PC-3 (cell line): ENCODE measurements around the gene IFI27L2. TPM values are rescaled to one million over a fixed set of nuclear protein-coding genes. Genes with fewer than 3 reads are reported as not detected.

ENCODE experiments used
- ATAC-seq: fragments of 200-7000 bp; cut with Tn5 transposase; 2 replicates; pipeline ENCODE4 v1.9.1; 2020; ENCODE audit warnings: mild to moderate bottlenecking, moderate library complexity
- BruUV-seq: library from RNA; stranded (reverse); fragments of 400-500 nt; replicated peaks from 2 replicates; lab custom pipeline; 2021; lab: Mats Ljungman, UMichigan
- CTCF ChIA-PET: fragments of 300-600 bp; sonication (Branson Sonifier 250); formaldehyde crosslinking; loops from one replicate; lab custom pipeline; 2022; ENCODE audit warnings: antibody characterized with exemption; lab: Charles Lee
- POLR2A ChIA-PET: fragments of 300-600 bp; sonication (Branson Sonifier 250); formaldehyde crosslinking; loops from one replicate; lab custom pipeline; 2022; ENCODE audit warnings: antibody characterized with exemption; ENCODE audit not compliant: unreplicated experiment; lab: Charles Lee
- DNase-seq: peaks from one replicate; pipeline ENCODE4 v3.0.0-alpha.2; 2015
- H2AFZ ChIP-seq: fragments of 300-600 bp; sonication (generic); 2 replicates; pipeline ENCODE4 v1.6.0; 2016; ENCODE audit warnings: antibody characterized with exemption, low read length
- H3F3A ChIP-seq: fragments of 300-600 bp; sonication (generic); one replicate; pipeline ENCODE4 v1.6.0; 2017; ENCODE audit warnings: antibody characterized with exemption, low read length, control low read depth, mild to moderate bottlenecking; ENCODE audit not compliant: unreplicated experiment
- H3K27ac ChIP-seq: fragments of 300-600 bp; sonication (generic); 2 replicates; pipeline ENCODE4 v1.5.1; 2016; ENCODE audit warnings: mild to moderate bottlenecking, low read length
- H3K27me3 ChIP-seq: fragments of 300-600 bp; sonication (generic); 2 replicates; pipeline ENCODE4 v1.6.1; 2016; ENCODE audit warnings: low read length, mixed read lengths
- H3K36me3 ChIP-seq: fragments of 300-600 bp; sonication (generic); 2 replicates; pipeline ENCODE4 v1.6.1; 2016; ENCODE audit warnings: low read depth, mixed run types, low read length, mixed read lengths
- H3K4me1 ChIP-seq: fragments of 300-600 bp; sonication (generic); 2 replicates; pipeline ENCODE4 v1.5.1; 2016; ENCODE audit warnings: low read length; ENCODE audit not compliant: insufficient read depth
- H3K4me2 ChIP-seq: fragments of 300-600 bp; sonication (generic); 2 replicates; pipeline ENCODE4 v1.6.0; 2016; ENCODE audit warnings: low read length
- H3K4me3 ChIP-seq: fragments of 300-600 bp; sonication (generic); 2 replicates; pipeline ENCODE4 v1.5.1; 2016; ENCODE audit warnings: mild to moderate bottlenecking, low read length, mixed read lengths
- H3K79me2 ChIP-seq: fragments of 300-600 bp; sonication (generic); 2 replicates; pipeline ENCODE4 v1.6.1; 2017; ENCODE audit warnings: low read length, mixed read lengths
- H3K9ac ChIP-seq: fragments of 300-600 bp; sonication (generic); 2 replicates; pipeline ENCODE4 v1.6.0; 2016; ENCODE audit warnings: mild to moderate bottlenecking, low read length
- H3K9me2 ChIP-seq: fragments of 300-600 bp; sonication (generic); replicated peaks from 2 replicates; pipeline ENCODE4 v1.6.1; 2016; ENCODE audit warnings: mixed run types, low read length, mixed read lengths
- H3K9me3 ChIP-seq: fragments of 300-600 bp; sonication (generic); 2 replicates; pipeline ENCODE4 v1.6.1; 2016; ENCODE audit warnings: low read length, mixed read lengths
- H4K20me1 ChIP-seq: fragments of 300-600 bp; sonication (generic); 2 replicates; pipeline ENCODE4 v1.6.1; 2016; ENCODE audit warnings: low read length, mixed read lengths
- CTCF ChIP-seq: fragments of 300-600 bp; sonication (generic); conservative IDR thresholded peaks from 2 replicates; pipeline ENCODE4 v1.5.1; 2017; ENCODE audit warnings: antibody characterized with exemption, low read depth, mild to moderate bottlenecking, low read length
- EZH2 ChIP-seq: fragments of 300-600 bp; sonication (generic); IDR thresholded peaks from one replicate; pipeline ENCODE4 v1.6.1; 2017; ENCODE audit warnings: antibody characterized with exemption, mild to moderate bottlenecking, low read length; ENCODE audit not compliant: unreplicated experiment
- EZH2phosphoT487 ChIP-seq: fragments of 300-600 bp; sonication (generic); IDR thresholded peaks from 2 replicates; pipeline ENCODE4 v1.6.1; 2018; ENCODE audit warnings: mild to moderate bottlenecking, antibody characterized with exemption, low read length, borderline replicate concordance
- intact Hi-C: fragments of 100-400 bp; cut with micrococcal nuclease; formaldehyde crosslinking; loops from 2 replicates; pipeline ENCODE4 v1.9.0; 2023
- total RNA-seq: library from RNA; depleted of rRNA; stranded (reverse); fragments of >200 nt; gene quantifications from 2 replicates; pipeline ENCODE4 v1.2.3, GENCODE V29; 2014

The IFI27L2 gene
- total RNA-seq, 1 experiment from 2014 or later = 42.7 TPM

DNA sequence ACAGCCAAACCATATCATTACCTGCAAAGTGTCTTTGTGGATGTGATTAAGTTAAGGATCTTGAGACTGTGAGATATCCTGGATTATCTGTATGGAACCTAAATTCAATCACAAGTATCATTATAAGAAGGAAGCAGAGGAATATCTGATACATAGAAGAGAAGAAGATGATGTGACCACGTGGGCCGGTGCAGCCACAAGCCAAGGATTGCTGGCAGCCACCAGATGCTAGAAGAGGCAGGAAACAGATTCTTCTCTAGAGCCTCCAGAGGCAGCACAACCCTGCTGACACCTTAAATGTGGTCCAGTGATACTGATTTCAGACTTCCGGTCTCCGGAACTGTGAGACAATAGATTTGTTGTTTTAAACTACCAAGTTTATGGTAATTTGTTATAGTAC, 6.1 kb upstream of the IFI27L2 start:
- CTCF ChIA-PET = no interaction called here
- POLR2A ChIA-PET = no interaction called here
- BruUV-seq = no TSS peak

GRCh38 chr14:94132285-94132887, 3.0 kb upstream of the IFI27L2 start:
- Histone ChIP-seq H3K4me1 (peaks cover 9% of the 10 kb centered on the region; the same call in 1 of the 2 replicates), H3K4me2 (no peak overlapping the region), H3K9ac (no peak overlapping the region), H3K27me3 (no peaks in the 10 kb centered on the region), H3K9me3 (no peaks in the 10 kb centered on the region), H3K79me2 (no peaks in the 10 kb centered on the region), H2AFZ (no peak overlapping the region), H3F3A (no peaks in the 10 kb centered on the region), H3K36me3 (no peaks in the 10 kb centered on the region), H3K27ac (no peak overlapping the region), H4K20me1 (no peaks in the 10 kb centered on the region), H3K9me2 (no peaks in the 10 kb centered on the region), H3K4me3 (no peak overlapping the region)
- ATAC-seq (no peak), DNase-seq (peak; percentile 78)
- ChIA-PET POLR2A (interaction anchor here (0.6 kb wide), 2 partner anchors 63 to 231 kb away, joined by 3 to 4 read pairs; no protein-coding TSS in a partner anchor), CTCF (interaction anchor here (0.7 to 1.3 kb wide), 5 partner anchors 10 to 192 kb away, joined by 3 to 8 read pairs (median 4); no protein-coding TSS in a partner anchor)
- no peak for TF ChIP-seq EZH2
- TF ChIP-seq EZH2phosphoT487 = no peak
- peak; percentile 84 for TF ChIP-seq CTCF
- no TSS peak for BruUV-seq
- intact Hi-C loops = no loop called here

More for the DNA sequence above, 6.1 kb upstream of the IFI27L2 start:
- no peak overlapping the region for H3K9ac ChIP-seq
- 0 out of 2 replicates have a peak, but pooled peaks cover 4% of the 10 kb centered on the region for H3K27me3 ChIP-seq
- no peak overlapping the region for H3K4me2 ChIP-seq
- intact Hi-C loops = no loop called here
- peaks cover under 1% of the 10 kb centered on the region; the same call in 1 of the 2 replicates for H3K4me1 ChIP-seq
- no peak for DNase-seq
- H3F3A ChIP-seq = no peaks in the 10 kb centered on the region
- no peaks in the 10 kb centered on the region for H3K36me3 ChIP-seq
- ATAC-seq = no peak
- no peak for TF ChIP-seq EZH2phosphoT487
- no peak for TF ChIP-seq EZH2
- no peak for TF ChIP-seq CTCF
- no peaks in the 10 kb centered on the region for H3K79me2 ChIP-seq
- no peak overlapping the region for H3K4me3 ChIP-seq
- H2AFZ ChIP-seq = no peak overlapping the region
- no peaks in the 10 kb centered on the region for H4K20me1 ChIP-seq
- H3K27ac ChIP-seq = no peak overlapping the region
- H3K9me2 ChIP-seq = no peaks in the 10 kb centered on the region
- H3K9me3 ChIP-seq = no peaks in the 10 kb centered on the region

- Histone ChIP-seq H3K9ac (no peak overlapping the region), H3K4me3 (peak overlapping the region; percentile 67), H3K79me2 (no peaks in the 10 kb centered on the region), H2AFZ (peak overlapping the region; percentile 73), H3K27ac (no peak overlapping the region), H3K9me2 (no peaks in the 10 kb centered on the region), H3K27me3 (no peaks in the 10 kb centered on the region), H4K20me1 (no peaks in the 10 kb centered on the region), H3K4me1 (peaks cover 9% of the 10 kb centered on the region; the same call in 1 of the 2 replicates), H3K4me2 (peak overlapping the region; percentile 97), H3K36me3 (no peaks in the 10 kb centered on the region), H3F3A (no peaks in the 10 kb centered on the region), H3K9me3 (no peaks in the 10 kb centered on the region)
- ATAC-seq = peak; percentile 48
- peak; percentile 52 for DNase-seq
- TF ChIP-seq EZH2phosphoT487 (no peak), CTCF (no peak), EZH2 (no peak)
- ChIA-PET POLR2A (no interaction called here), CTCF (interaction anchor here (0.6 kb wide), 1 partner anchor 190 kb away, joined by 3 read pairs; no protein-coding TSS in a partner anchor)
- no TSS peak for BruUV-seq
- intact Hi-C loops = no loop called here
These were observed 482 bp upstream of the IFI27L2 start for GRCh38 chr14:94129758-94130414.
